GM19372 (cell line): ENCODE measurements around the gene ST6GAL1.
"Not testable (repeated sequence)": the region's sequence is repeated elsewhere in the genome, so short reads cannot be mapped to it uniquely, and the experiment has no call there.

Source experiments
- ATAC-seq: cut with Tn5 transposase; IDR thresholded peaks from one replicate; pipeline ENCODE4 v1.9.1; 2021; ENCODE audit warnings: mild to moderate bottlenecking, low read depth, moderate library complexity; ENCODE audit not compliant: unreplicated experiment

ST6GAL1 gene

GRCh38 chr3:186966406-186966805, 36.1 kb downstream of the ST6GAL1 start:
- no peak for ATAC-seq

GRCh38 chr3:186967236-186967635, 36.9 kb downstream of the ST6GAL1 start:
- not testable (repeated sequence) for ATAC-seq

GRCh38 chr3:186967686-186968085, 37.4 kb downstream of the ST6GAL1 start:
- ATAC-seq: no peak

GRCh38 chr3:186969607-186970006, 39.3 kb downstream of the ST6GAL1 start:
- ATAC-seq: no peak

- ATAC-seq: not testable (repeated sequence)
These were observed 40.8 kb downstream of the ST6GAL1 start for GRCh38 chr3:186971106-186971505.

GRCh38 chr3:186971578-186971977, 41.3 kb downstream of the ST6GAL1 start:
- ATAC-seq: no peak

- no peak for ATAC-seq
These were observed 43.4 kb downstream of the ST6GAL1 start for GRCh38 chr3:186973702-186974101.

GRCh38 chr3:186974824-186975313, 44.5 kb downstream of the ST6GAL1 start:
- no peak for ATAC-seq

GRCh38 chr3:186975726-186976125, 45.4 kb downstream of the ST6GAL1 start:
- ATAC-seq: no peak

GRCh38 chr3:186976837-186977750, 46.8 kb downstream of the ST6GAL1 start:
- no peak for ATAC-seq

- ATAC-seq: no peak
These were observed 48.4 kb downstream of the ST6GAL1 start for GRCh38 chr3:186978712-186979111.

GRCh38 chr3:186979852-186980251, 49.5 kb downstream of the ST6GAL1 start:
- ATAC-seq: no peak

GRCh38 chr3:186980989-186981388, 50.7 kb downstream of the ST6GAL1 start:
- no peak for ATAC-seq

- no peak for ATAC-seq
These were observed 53.3 kb downstream of the ST6GAL1 start for GRCh38 chr3:186983659-186984058.

- no peak for ATAC-seq
These were observed 53.7 kb downstream of the ST6GAL1 start for GRCh38 chr3:186984064-186984463.

GRCh38 chr3:186985661-186986364, 55.5 kb downstream of the ST6GAL1 start:
- ATAC-seq: no peak

GRCh38 chr3:186986406-186986805, 56.1 kb downstream of the ST6GAL1 start:
- ATAC-seq: no peak

- ATAC-seq: no peak
These were observed 56.5 kb downstream of the ST6GAL1 start for GRCh38 chr3:186986816-186987215.

- ATAC-seq: peak; percentile 63
These were observed 58.5 kb downstream of the ST6GAL1 start for GRCh38 chr3:186988806-186989205.

GRCh38 chr3:186989429-186989828, 59.1 kb downstream of the ST6GAL1 start:
- no peak for ATAC-seq

GRCh38 chr3:186990277-186990676, 60.0 kb downstream of the ST6GAL1 start:
- no peak for ATAC-seq
